GM21360 (cell line): Measurements from ENCODE around the gene SMG6.
"Not testable (repeated sequence)": the region's sequence is repeated elsewhere in the genome, so short reads cannot be mapped to it uniquely, and the experiment has no call there.

Experiments used
- ATAC-seq: cut with Tn5 transposase; IDR thresholded peaks from one replicate; pipeline ENCODE4 v1.9.1; 2021; ENCODE audit warnings: mild to moderate bottlenecking, moderate library complexity; ENCODE audit not compliant: unreplicated experiment

Gene SMG6

GRCh38 chr17:2309338-2310154 is 6.0 kb upstream of the SMG6 start:
- no peak for ATAC-seq

- ATAC-seq, result no peak
Observed at GRCh38 chr17:2304931-2305330, 1.3 kb upstream of the SMG6 start.

GRCh38 chr17:2302778-2303203 is 794 bp downstream of the SMG6 start:
- no peak for ATAC-seq

- ATAC-seq, result no peak
Observed at GRCh38 chr17:2299756-2300155, 3.8 kb downstream of the SMG6 start.

GRCh38 chr17:2299136-2299535 is 4.4 kb downstream of the SMG6 start:
- ATAC-seq, result no peak

- ATAC-seq, result no peak
Observed at GRCh38 chr17:2297023-2297422, 6.6 kb downstream of the SMG6 start.

GRCh38 chr17:2295575-2295974 is 8.0 kb downstream of the SMG6 start:
- ATAC-seq, result no peak

GRCh38 chr17:2292100-2292499 is 11.5 kb downstream of the SMG6 start:
- no peak for ATAC-seq

GRCh38 chr17:2289878-2290478 is 13.6 kb downstream of the SMG6 start:
- ATAC-seq, result no peak

- ATAC-seq, result no peak
Observed at GRCh38 chr17:2283302-2283701, 20.3 kb downstream of the SMG6 start.

- ATAC-seq, result no peak
Observed at GRCh38 chr17:2282297-2282873, 21.2 kb downstream of the SMG6 start.

GRCh38 chr17:2279707-2280106 is 23.9 kb downstream of the SMG6 start:
- ATAC-seq, result no peak

GRCh38 chr17:2277429-2278170 is 26.0 kb downstream of the SMG6 start:
- ATAC-seq, result no peak

- no peak for ATAC-seq
Observed at GRCh38 chr17:2275722-2276121, 27.9 kb downstream of the SMG6 start.

- no peak for ATAC-seq
Observed at GRCh38 chr17:2274414-2274813, 29.2 kb downstream of the SMG6 start.

- ATAC-seq, result no peak
Observed at GRCh38 chr17:2271985-2272702, 31.4 kb downstream of the SMG6 start.

- no peak for ATAC-seq
Observed at GRCh38 chr17:2267354-2267753, 36.2 kb downstream of the SMG6 start.

- no peak for ATAC-seq
Observed at GRCh38 chr17:2266865-2267228, 36.7 kb downstream of the SMG6 start.

- no peak for ATAC-seq
Observed at GRCh38 chr17:2266045-2266864, 37.3 kb downstream of the SMG6 start.

- not testable (repeated sequence) for ATAC-seq
Observed at GRCh38 chr17:2265166-2265565, 38.4 kb downstream of the SMG6 start.
